H1 (cell line): Measurements from ENCODE around the gene RIPOR3. TPM values are rescaled to one million over a fixed set of nuclear protein-coding genes. Genes with fewer than 3 reads are reported as not detected.

ENCODE experiments used
- CTCF ChIA-PET: fragments of 300-600 bp; sonication (Branson Sonifier 250); formaldehyde crosslinking; loops from one replicate; lab custom pipeline; 2021; ENCODE audit not compliant: partially characterized antibody; lab: Charles Lee
- POLR2A ChIA-PET: fragments of 300-600 bp; sonication (Branson Sonifier 250); formaldehyde crosslinking; loops from one replicate; lab custom pipeline; 2021; ENCODE audit warnings: inconsistent platforms; ENCODE audit not compliant: partially characterized antibody; lab: Charles Lee
- DNase-seq, 2 experiments: peaks; one replicate each; pipeline versions ENCODE4 v3.0.0 to v3.0.0-alpha.2; 2010 to 2022; ENCODE audit warnings: low spot score in 2 of 2, low read depth in 1 of 2, mixed read lengths in 1 of 2
- FAIRE-seq: peaks from 2 replicates; lab custom pipeline; 2011; peaks lifted over from hg19 to GRCh38; lab: Jason Lieb, UNC
- H2AFZ ChIP-seq: 2 replicates; pipeline ENCODE4 v1.8.1; 2012; ENCODE audit warnings: low read length, inconsistent platforms
- H2AK5ac ChIP-seq: 2 replicates; pipeline ENCODE4 v1.6.1; 2013; ENCODE audit warnings: low read depth, low read length
- H2BK120ac ChIP-seq: replicated peaks from 2 replicates; pipeline ENCODE3; 2013; ENCODE audit warnings: low read depth, low read length, inconsistent platforms
- H2BK12ac ChIP-seq: 2 replicates; pipeline ENCODE4 v1.6.1; 2013; ENCODE audit warnings: low read depth, low read length
- H2BK15ac ChIP-seq: 2 replicates; pipeline ENCODE4 v1.6.1; 2013; ENCODE audit warnings: low read length
- H2BK20ac ChIP-seq: 2 replicates; pipeline ENCODE4 v1.6.1; 2013; ENCODE audit warnings: low read length
- H2BK5ac ChIP-seq: 2 replicates; pipeline ENCODE4 v1.6.1; 2013; ENCODE audit warnings: low read depth, low read length
- H3K14ac ChIP-seq: 2 replicates; pipeline ENCODE4 v1.6.1; 2013; ENCODE audit warnings: inconsistent platforms; ENCODE audit not compliant: insufficient read length
- H3K18ac ChIP-seq: 2 replicates; pipeline ENCODE4 v1.6.1; 2013; ENCODE audit warnings: low read length; ENCODE audit errors: extremely low read depth
- H3K23ac ChIP-seq: 2 replicates; pipeline ENCODE4 v1.6.1; 2013; ENCODE audit warnings: inconsistent platforms; ENCODE audit not compliant: insufficient read length
- H3K23me2 ChIP-seq: 2 replicates; pipeline ENCODE4 v1.6.1; 2013; ENCODE audit warnings: low read depth, low read length
- H3K27ac ChIP-seq: 2 replicates; pipeline ENCODE4 v1.6.1; 2011; ENCODE audit warnings: low read depth, low read length, inconsistent platforms
- H3K27me3 ChIP-seq, 4 experiments: replicated peaks in 1 of 4; 1 replicate in 1 of 4; 2 replicates in 3 of 4; pipeline versions ENCODE4 v1.6.1 to v1.8.1; 2011 to 2013; ENCODE audit warnings: low read length in 3 of 4, mild to moderate bottlenecking in 3 of 4, inconsistent platforms in 2 of 4, mixed read lengths in 2 of 4, moderate library complexity in 1 of 4; ENCODE audit not compliant: control insufficient read depth in 3 of 4, insufficient read depth in 3 of 4; ENCODE audit errors: extremely low read depth in 1 of 4
- H3K36me3 ChIP-seq, 4 experiments: 2 replicates each; pipeline versions ENCODE4 v1.6.1 to v1.8.1; 2011 to 2013; ENCODE audit warnings: mild to moderate bottlenecking in 4 of 4, low read length in 3 of 4, moderate library complexity in 2 of 4, control low read depth in 1 of 4, inconsistent platforms in 1 of 4; ENCODE audit not compliant: insufficient read depth in 4 of 4, control insufficient read depth in 2 of 4
- H3K4ac ChIP-seq: replicated peaks from 2 replicates; pipeline ENCODE3; 2013; ENCODE audit warnings: low read length, low read depth, mixed read lengths, inconsistent platforms; ENCODE audit not compliant: insufficient read length
- H3K4me1 ChIP-seq, 4 experiments: replicated peaks in 1 of 4; 1 replicate in 1 of 4; 2 replicates in 3 of 4; pipeline versions ENCODE4 v1.6.1 to v1.8.1; 2011 to 2013; ENCODE audit warnings: low read length in 3 of 4, inconsistent platforms in 2 of 4, mixed read lengths in 1 of 4; ENCODE audit not compliant: insufficient read depth in 4 of 4, control insufficient read depth in 3 of 4
- H3K4me2 ChIP-seq, 2 experiments: 2 replicates each; pipeline versions ENCODE4 v1.6.1 to v1.8.1; 2011 to 2013; ENCODE audit warnings: low read depth in 2 of 2, low read length in 2 of 2, control low read depth in 1 of 2, inconsistent platforms in 1 of 2, mild to moderate bottlenecking in 1 of 2; ENCODE audit not compliant: insufficient read depth in 1 of 2
- H3K4me3 ChIP-seq, 4 experiments: fragments of 200-600, 300-600 bp in 1 of 4; sonication (generic), shearing (Covaris generic), sonication (Bioruptor Twin) in 1 of 4; 2 replicates each; pipeline versions ENCODE4 v1.5.1 to v1.8.1; 2011 to 2016; ENCODE audit warnings: low read length in 4 of 4, low read depth in 3 of 4, control low read depth in 2 of 4, inconsistent platforms in 2 of 4, mild to moderate bottlenecking in 2 of 4, mixed read lengths in 1 of 4, moderate library complexity in 1 of 4; ENCODE audit not compliant: insufficient read depth in 2 of 4; ENCODE audit errors: extremely low read depth in 1 of 4
- H3K56ac ChIP-seq: replicated peaks from 2 replicates; pipeline ENCODE3; 2013; ENCODE audit warnings: low read depth, mild to moderate bottlenecking, mixed read lengths, low read length, inconsistent platforms; ENCODE audit not compliant: insufficient read length
- H3K79me1 ChIP-seq: 2 replicates; pipeline ENCODE4 v1.6.1; 2013; ENCODE audit warnings: low read depth, low read length, control low read depth
- H3K79me2 ChIP-seq, 2 experiments: 2 replicates each; pipeline versions ENCODE4 v1.6.1 to v1.8.1; 2012 to 2013; ENCODE audit warnings: low read length in 2 of 2, mild to moderate bottlenecking in 2 of 2, inconsistent platforms in 1 of 2; ENCODE audit not compliant: insufficient read depth in 2 of 2, control insufficient read depth in 1 of 2
- H3K9ac ChIP-seq, 4 experiments: replicated peaks in 1 of 4; 1 replicate in 1 of 4; 2 replicates in 3 of 4; pipeline versions ENCODE4 v1.6.1 to v1.8.1; 2011 to 2013; ENCODE audit warnings: low read depth in 3 of 4, low read length in 3 of 4, control low read depth in 2 of 4, mild to moderate bottlenecking in 2 of 4, moderate library complexity in 2 of 4, inconsistent platforms in 1 of 4; ENCODE audit errors: extremely low read depth in 1 of 4
- H3K9me3 ChIP-seq, 2 experiments: 2 replicates each; pipeline versions ENCODE4 v1.6.1 to v1.8.1; 2012 to 2013; ENCODE audit warnings: mild to moderate bottlenecking in 2 of 2, moderate library complexity in 2 of 2, control low read depth in 1 of 2, inconsistent platforms in 1 of 2, low read depth in 1 of 2, low read length in 1 of 2, mixed read lengths in 1 of 2; ENCODE audit not compliant: insufficient read depth in 2 of 2
- H4K20me1 ChIP-seq, 2 experiments: replicated peaks in 1 of 2; 2 replicates each; pipeline versions ENCODE3 to v1.8.1; 2011 to 2013; ENCODE audit warnings: inconsistent platforms in 2 of 2, low read length in 2 of 2, mild to moderate bottlenecking in 1 of 2; ENCODE audit not compliant: insufficient read depth in 2 of 2, control insufficient read depth in 1 of 2
- H4K5ac ChIP-seq: 2 replicates; pipeline ENCODE4 v1.6.1; 2013; ENCODE audit warnings: low read length, low read depth, mixed read lengths, inconsistent platforms; ENCODE audit not compliant: insufficient read length
- H4K8ac ChIP-seq: 2 replicates; pipeline ENCODE4 v1.8.0; 2013; ENCODE audit warnings: mild to moderate bottlenecking, moderate library complexity, low read length, inconsistent platforms; ENCODE audit not compliant: insufficient read depth; ENCODE audit errors: extremely low read depth
- H4K91ac ChIP-seq: replicated peaks from 2 replicates; pipeline ENCODE3; 2013; ENCODE audit warnings: low read length, mixed read lengths, inconsistent platforms; ENCODE audit not compliant: insufficient read length
- ATF3 ChIP-seq: IDR thresholded peaks from 2 replicates; pipeline ENCODE4 v1.6.1; 2011; ENCODE audit warnings: low read depth, mild to moderate bottlenecking, low read length; ENCODE audit not compliant: insufficient read depth
- BRCA1 ChIP-seq: IDR thresholded peaks from 2 replicates; pipeline ENCODE4 v1.6.1; 2012; ENCODE audit warnings: low read depth, low read length, improper control_type of control experiment
- CBX5 ChIP-seq: fragments of 300-800, 300-1000 bp; sonication (generic); IDR thresholded peaks from 2 replicates; pipeline ENCODE4 v1.7.1; 2016; ENCODE audit warnings: antibody characterized with exemption, low read length, low read depth
- CEBPB ChIP-seq: IDR thresholded peaks from 2 replicates; pipeline ENCODE4 v1.6.1; 2012; ENCODE audit warnings: low read depth, low read length
- EP300 ChIP-seq, 2 experiments: IDR thresholded peaks; 1 replicate in 1 of 2; 2 replicates in 1 of 2; pipeline ENCODE4 v1.6.1; 2011 to 2012; ENCODE audit warnings: low read depth in 2 of 2, low read length in 2 of 2, mild to moderate bottlenecking in 2 of 2, borderline replicate concordance in 1 of 2, inconsistent platforms in 1 of 2, moderate library complexity in 1 of 2
- JUN ChIP-seq: IDR thresholded peaks from 2 replicates; pipeline ENCODE4 v1.6.1; 2011; ENCODE audit warnings: low read depth, mild to moderate bottlenecking, improper control_type of control experiment, low read length
- KDM5A ChIP-seq: fragments of 200-600 bp; IDR thresholded peaks from 2 replicates; pipeline ENCODE4 v1.7.1; 2012; ENCODE audit warnings: mild to moderate bottlenecking, low read length, inconsistent platforms, mixed read lengths
- NRF1 ChIP-seq: IDR thresholded peaks from 2 replicates; pipeline ENCODE4 v1.6.1; 2011; ENCODE audit warnings: mild to moderate bottlenecking, low read depth, low read length, improper control_type of control experiment
- POU5F1 ChIP-seq: IDR thresholded peaks from 2 replicates; pipeline ENCODE4 v1.6.1; 2011; ENCODE audit warnings: low read depth, mild to moderate bottlenecking, low read length, moderate library complexity
- RBBP5 ChIP-seq: IDR thresholded peaks from 2 replicates; pipeline ENCODE4 v1.7.1; 2012; ENCODE audit warnings: low read depth, mild to moderate bottlenecking, inconsistent platforms, low read length, moderate library complexity, borderline replicate concordance
- RNF2 ChIP-seq: fragments of 200-900, 300-1000 bp; sonication (generic); IDR thresholded peaks from 2 replicates; pipeline ENCODE4 v1.7.1; 2016; ENCODE audit warnings: borderline replicate concordance, low read depth, mild to moderate bottlenecking, antibody characterized with exemption, low read length; ENCODE audit not compliant: poor library complexity, severe bottlenecking; ENCODE audit errors: missing control alignments
- YY1 ChIP-seq: IDR thresholded peaks from 2 replicates; pipeline ENCODE4 v1.6.1; 2011; ENCODE audit warnings: low read depth, mild to moderate bottlenecking, low read length
- WGBS, 2 experiments: shearing (Covaris generic) in 1 of 2; methylation state at CpG; one replicate each; pipeline versions ENCODE4 v1.1.6 to v1.1.7; 2013 to 2015; ENCODE audit warnings: low lambda C conversion rate in 2 of 2, mixed read lengths in 2 of 2, inconsistent platforms in 1 of 2, low coverage in 1 of 2, missing lambda C conversion rate in 1 of 2; ENCODE audit not compliant: insufficient replicate concordance in 2 of 2, insufficient coverage in 1 of 2, insufficient read length in 1 of 2; ENCODE audit errors: extremely low coverage in 1 of 2, missing lambda C conversion rate in 1 of 2; 5-methylcytosine and 5-hydroxymethylcytosine counted together
- polyA plus RNA-seq, 7 experiments: library from polyadenylated mRNA; depleted of rRNA in 3 of 7; stranded (reverse) in 5 of 7; unstranded in 2 of 7; fragments of >200 nt in 5 of 7; fragments of 200-250 nt in 2 of 7; gene quantifications; 1 replicate in 5 of 7; 2 replicates in 1 of 7; 4 replicates in 1 of 7; pipeline versions ENCODE4 v1.2.1 to v1.2.3, GENCODE V29; 2011 to 2013; ENCODE audit warnings: missing spikeins in 2 of 7, mixed read lengths in 2 of 7
- total RNA-seq: library from RNA; stranded (reverse); fragmentation: NEBNext Ultra II Directional; extraction: Animal tissue kit (Norgen Biotek cat#: 25700); gene quantifications from 2 replicates; pipeline ENCODE4 v1.2.1, GENCODE V29; 2021

Gene RIPOR3
- total and polyA plus RNA-seq, 2 of the 8 experiments (the other 6 are each of a cell fraction or from before 2014, with no cell fraction given): 3.6 to 4.5 TPM

GRCh38 chr20:50563133-50563944, 128.0 kb downstream of the RIPOR3 start:
- Histone ChIP-seq H3K4me2 (no peak overlapping the region), H3K27me3 (no peaks in the 10 kb centered on the region), H3K4me3 (no peak overlapping the region), H3K23me2 (no peaks in the 10 kb centered on the region), H2BK20ac (no peak overlapping the region), H3K36me3 (peaks cover 0 to 26% (median 7%) of the 10 kb centered on the region in 4 experiments; a peak in 4 of 8 replicates), H3K23ac (no peak overlapping the region), H2BK5ac (no peak overlapping the region), H3K79me2 (peaks cover 0 to 4% of the 10 kb centered on the region in 2 experiments; a peak in 1 of 4 replicates), H3K4ac (no peak overlapping the region), H2BK12ac (no peak overlapping the region), H2AFZ (no peak overlapping the region), H3K27ac (no peak overlapping the region), H3K79me1 (peaks cover 2% of the 10 kb centered on the region; the same call in 1 of the 2 replicates), H4K20me1 (peaks cover 0 to 9% of the 10 kb centered on the region in 2 experiments), H4K5ac (no peak overlapping the region), H2AK5ac (no peak overlapping the region; the same call in 1 of the 2 replicates), H3K9me3 (no peaks in the 10 kb centered on the region), H4K8ac (no peak overlapping the region), H3K56ac (no peak overlapping the region), H4K91ac (no peak overlapping the region), H3K9ac (no peak overlapping the region), H2BK120ac (no peak overlapping the region), H3K4me1 (no peaks in the 10 kb centered on the region), H3K14ac (no peak overlapping the region), H2BK15ac (no peak overlapping the region), H3K18ac (no peak overlapping the region)
- DNase-seq: no peak
- ChIA-PET POLR2A (no interaction called here), CTCF (interaction anchor here (1.9 kb wide), 1 partner anchor 12 kb away, joined by 5 read pairs; no protein-coding TSS in a partner anchor)
- no peak for FAIRE-seq
- 94 to 100% methylated on average over 2 to 3 of the region's 3 CpGs for WGBS, 2 experiments
- TF ChIP-seq ATF3 (no peak), YY1 (no peak), KDM5A (no peak), CBX5 (no peak), EP300 (IDR thresholded peaks at IDR 0.05; ENCODE audit: borderline replicate concordance in 1 of 2, low read depth in 2 of 2, low read length in 2 of 2) (no peak), POU5F1 (no peak), JUN (no peak), NRF1 (no peak), RNF2 (no peak), CEBPB (no peak), RBBP5 (no peak), BRCA1 (no peak)
